Activated T-helper 17 cell treated with anti-CD3 and anti-CD28 coated beads, Interleukin-2, amount 50 U/mL, for 72 hours (primary cell): ENCODE data around the gene KIRREL3. TPM values are rescaled to one million over a fixed set of nuclear protein-coding genes. Genes with fewer than 3 reads are reported as not detected.
A peak's percentile ranks its signal among the peaks of the same experiment; 100 is the strongest.

ENCODE experiments used
- ATAC-seq: fragments of 150-1000 bp; cut with Tn5 transposase; replicated peaks from 2 replicates; pipeline ENCODE4 v1.10.0; 2021; ENCODE audit warnings: mild to moderate bottlenecking, moderate library complexity
- H3K27ac Mint-ChIP-seq: one replicate; pipeline ENCODE4 v1.8.0; 2022; ENCODE audit warnings: mixed read lengths
- H3K27me3 Mint-ChIP-seq: one replicate; pipeline ENCODE4 v1.8.0; 2022; ENCODE audit warnings: mixed read lengths
- H3K36me3 Mint-ChIP-seq: one replicate; pipeline ENCODE4 v1.8.0; 2022; ENCODE audit warnings: low read depth, mild to moderate bottlenecking, mixed read lengths
- H3K4me1 Mint-ChIP-seq: one replicate; pipeline ENCODE4 v1.8.0; 2022; ENCODE audit warnings: mixed read lengths
- H3K4me3 Mint-ChIP-seq: one replicate; pipeline ENCODE4 v1.8.0; 2022; ENCODE audit warnings: mild to moderate bottlenecking, mixed read lengths
- H3K9me3 Mint-ChIP-seq: one replicate; pipeline ENCODE4 v1.8.0; 2022; ENCODE audit warnings: mixed read lengths
- total RNA-seq, 2 donors: library from RNA; stranded (reverse); gene quantifications; one replicate each; pipeline ENCODE4 v1.2.3, GENCODE V29; 2022

Gene KIRREL3
- total RNA-seq, 2 donors from 2014 or later = not detected

DNA sequence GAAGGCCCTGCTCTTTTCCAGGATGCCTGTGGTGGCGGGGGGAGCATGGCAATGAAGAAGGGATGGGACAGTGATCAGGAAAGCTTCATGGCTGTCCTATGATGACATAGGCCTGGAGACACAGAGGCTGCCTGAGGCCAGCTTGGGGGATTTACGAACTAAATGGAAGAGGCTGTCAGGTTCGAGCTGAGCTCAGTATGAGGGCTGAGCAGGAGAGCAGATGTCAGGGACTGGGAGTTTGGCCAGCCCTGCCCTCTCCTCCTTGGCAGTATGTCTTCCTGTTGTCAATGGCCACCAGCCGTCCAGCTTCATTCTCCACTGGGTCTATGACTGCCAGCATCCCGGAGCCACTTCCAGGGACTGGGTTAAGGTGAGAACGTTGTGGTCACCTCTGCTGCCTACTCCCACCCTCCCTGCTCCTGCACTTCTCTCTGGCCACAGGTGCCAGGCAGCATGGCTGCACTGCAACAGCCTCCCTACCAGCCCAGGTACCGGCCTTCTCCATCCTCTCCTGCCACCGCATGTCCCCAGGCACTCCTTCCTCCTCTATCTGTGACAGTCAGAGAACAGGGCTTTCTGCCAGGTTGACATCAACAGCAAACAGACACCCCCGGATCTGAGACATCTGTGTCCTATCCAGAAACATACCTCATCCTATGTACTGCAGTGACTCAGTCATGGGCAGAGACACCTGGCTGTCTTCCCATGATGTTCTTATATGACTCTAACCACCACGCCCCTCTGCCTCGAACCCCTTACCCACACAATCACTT lies 75.1 kb downstream of the KIRREL3 start:
- Mint-ChIP-seq H3K4me1 (no peaks in the 10 kb centered on the region), H3K36me3 (no peaks in the 10 kb centered on the region), H3K9me3 (peaks cover 3% of the 10 kb centered on the region), H3K27ac (no peak overlapping the region), H3K4me3 (no peak overlapping the region), H3K27me3 (peaks cover 16% of the 10 kb centered on the region)
- no peak for ATAC-seq

DNA sequence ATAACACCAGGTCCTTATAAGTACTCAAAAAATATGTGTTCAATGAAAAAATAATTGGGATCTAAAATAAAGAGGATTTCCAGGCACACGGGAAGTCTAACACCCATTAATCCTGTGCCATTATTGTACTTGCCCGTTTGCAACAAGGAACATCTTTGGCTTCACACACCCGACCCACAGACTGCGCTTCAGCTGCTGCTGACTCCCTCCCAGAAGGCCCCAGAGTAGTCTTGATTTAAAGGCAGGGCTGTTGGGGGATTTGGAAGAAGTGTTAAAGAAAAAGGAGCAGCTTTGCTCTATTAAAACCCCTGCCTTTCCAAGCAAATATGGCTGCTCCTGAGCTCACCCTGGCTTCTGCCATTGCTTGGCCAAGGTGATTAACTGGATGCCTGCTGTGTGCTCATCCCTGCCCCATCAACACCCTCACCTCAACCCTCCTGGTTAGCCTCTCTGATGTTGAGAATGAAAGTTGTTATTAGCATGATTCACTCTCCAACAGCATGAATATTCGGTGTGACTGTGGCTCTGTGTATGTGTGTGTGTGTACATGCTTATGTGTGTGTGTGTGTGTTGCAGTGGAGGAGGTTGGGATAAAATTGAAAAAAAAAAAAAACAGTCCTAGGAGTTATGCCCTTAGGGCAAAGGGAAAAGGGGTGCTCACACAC lies 76.1 kb downstream of the KIRREL3 start:
- Mint-ChIP-seq H3K27ac (no peak overlapping the region), H3K27me3 (peaks cover 13% of the 10 kb centered on the region), H3K4me3 (no peak overlapping the region), H3K36me3 (no peaks in the 10 kb centered on the region), H3K4me1 (no peaks in the 10 kb centered on the region), H3K9me3 (peaks cover 3% of the 10 kb centered on the region)
- ATAC-seq = no peak

DNA sequence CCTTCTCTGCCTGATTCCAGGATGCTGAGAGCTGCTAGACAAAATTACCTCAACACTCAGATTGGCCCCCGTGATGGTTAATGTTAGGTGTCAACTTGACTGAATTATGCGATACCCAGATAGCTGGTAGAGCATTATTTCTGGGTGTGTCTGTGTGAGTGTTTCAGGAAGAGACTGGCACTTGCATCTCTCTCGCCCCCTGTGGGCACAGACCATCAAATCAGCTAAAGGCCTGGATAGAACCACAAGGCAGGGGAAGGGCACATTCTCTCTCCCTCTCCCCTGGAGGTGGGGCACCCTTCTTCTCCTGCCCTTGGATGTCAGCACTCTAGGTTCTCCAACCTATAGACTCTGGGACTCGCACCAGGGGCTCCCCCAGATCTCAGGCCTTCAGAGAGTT lies 79.7 kb downstream of the KIRREL3 start:
- H3K36me3 Mint-ChIP-seq = no peaks in the 10 kb centered on the region
- H3K4me3 Mint-ChIP-seq = no peak overlapping the region
- no peak overlapping the region for H3K27ac Mint-ChIP-seq

DNA sequence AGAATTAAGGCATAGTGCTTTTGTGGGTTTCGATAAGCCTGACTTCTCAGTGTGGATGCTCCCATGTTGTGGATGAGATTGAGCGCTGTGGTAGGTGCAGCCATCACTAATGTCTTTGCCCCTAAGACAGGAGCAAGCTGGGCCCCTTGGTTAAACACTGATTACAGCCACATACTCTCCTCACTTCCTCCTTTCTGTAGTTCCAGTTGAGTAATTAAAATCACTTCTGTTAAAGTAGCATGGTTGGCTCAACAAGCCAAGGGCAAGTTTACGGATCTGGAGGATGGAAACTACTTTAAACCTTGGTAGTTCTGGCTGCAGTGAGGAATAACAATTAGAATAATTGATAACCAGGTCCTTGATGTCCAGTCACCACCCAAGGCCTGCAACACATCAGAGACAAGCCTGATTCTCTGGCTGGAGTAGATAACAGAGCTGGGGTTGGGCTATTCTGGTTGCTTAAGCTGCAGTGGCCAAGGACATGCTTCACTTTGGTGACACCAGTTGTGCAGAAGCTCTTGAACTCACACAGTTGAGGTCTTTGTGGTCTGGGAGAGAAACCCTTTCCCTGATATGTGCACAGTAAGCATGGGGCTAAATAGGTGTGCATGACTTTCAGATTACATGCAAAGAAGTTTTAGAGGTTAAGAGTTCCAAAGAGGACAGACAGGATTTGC lies 81.3 kb downstream of the KIRREL3 start:
- ATAC-seq = no peak
- H3K9me3 Mint-ChIP-seq = peaks cover 3% of the 10 kb centered on the region
- H3K4me3 Mint-ChIP-seq = no peak overlapping the region
- H3K27me3 Mint-ChIP-seq = peaks cover 6% of the 10 kb centered on the region
- H3K36me3 Mint-ChIP-seq = no peaks in the 10 kb centered on the region
- H3K4me1 Mint-ChIP-seq = no peaks in the 10 kb centered on the region
- H3K27ac Mint-ChIP-seq = no peak overlapping the region

More for the DNA sequence above, 79.7 kb downstream of the KIRREL3 start:
- H3K27me3 Mint-ChIP-seq = peaks cover 9% of the 10 kb centered on the region
- no peak for ATAC-seq
- peaks cover 3% of the 10 kb centered on the region for H3K9me3 Mint-ChIP-seq
- H3K4me1 Mint-ChIP-seq = no peaks in the 10 kb centered on the region

GRCh38 chr11:126918556-126918955 lies 82.0 kb downstream of the KIRREL3 start:
- Mint-ChIP-seq H3K4me1 (no peaks in the 10 kb centered on the region), H3K36me3 (no peaks in the 10 kb centered on the region), H3K9me3 (no peaks in the 10 kb centered on the region), H3K27ac (no peak overlapping the region), H3K4me3 (no peak overlapping the region), H3K27me3 (no peaks in the 10 kb centered on the region)
- no peak for ATAC-seq

GRCh38 chr11:126917531-126918204 lies 82.9 kb downstream of the KIRREL3 start:
- H3K4me1 Mint-ChIP-seq = no peaks in the 10 kb centered on the region
- H3K4me3 Mint-ChIP-seq = no peak overlapping the region
- H3K27me3 Mint-ChIP-seq = no peaks in the 10 kb centered on the region
- H3K27ac Mint-ChIP-seq = peak overlapping the region; percentile 71
- H3K36me3 Mint-ChIP-seq = no peaks in the 10 kb centered on the region
- H3K9me3 Mint-ChIP-seq = no peaks in the 10 kb centered on the region
- ATAC-seq = peak; percentile 92

GRCh38 chr11:126915430-126915829 lies 85.1 kb downstream of the KIRREL3 start:
- H3K27me3 Mint-ChIP-seq = peaks cover 3% of the 10 kb centered on the region
- H3K27ac Mint-ChIP-seq = no peak overlapping the region
- no peak overlapping the region for H3K4me3 Mint-ChIP-seq
- ATAC-seq = no peak
- H3K36me3 Mint-ChIP-seq = no peaks in the 10 kb centered on the region
- no peaks in the 10 kb centered on the region for H3K4me1 Mint-ChIP-seq
- no peaks in the 10 kb centered on the region for H3K9me3 Mint-ChIP-seq

- Mint-ChIP-seq H3K36me3 (no peaks in the 10 kb centered on the region), H3K27ac (no peak overlapping the region), H3K27me3 (peaks cover 3% of the 10 kb centered on the region), H3K4me3 (no peak overlapping the region), H3K9me3 (no peaks in the 10 kb centered on the region), H3K4me1 (no peaks in the 10 kb centered on the region)
- no peak for ATAC-seq
Observed at GRCh38 chr11:126914941-126915340, 85.6 kb downstream of the KIRREL3 start.

DNA sequence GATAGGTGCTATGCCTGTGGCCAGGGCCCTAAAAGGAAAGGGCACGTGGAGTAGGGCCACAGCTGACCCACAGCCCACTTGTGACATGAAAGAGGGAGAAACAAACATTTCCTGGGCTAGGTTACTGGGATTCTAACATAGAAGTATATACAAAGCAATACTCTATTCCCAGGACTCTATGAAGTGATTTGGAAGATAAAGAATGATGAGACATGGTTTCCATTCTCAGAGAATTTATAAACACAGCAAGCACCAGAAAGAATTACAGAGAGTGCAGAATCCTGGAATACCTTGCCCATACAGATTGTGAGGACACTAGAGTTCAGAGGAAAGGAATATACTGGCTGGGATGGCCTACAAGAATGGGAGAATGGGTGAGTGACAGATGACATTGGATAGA lies 86.4 kb downstream of the KIRREL3 start:
- Mint-ChIP-seq H3K4me3 (no peak overlapping the region), H3K36me3 (no peaks in the 10 kb centered on the region), H3K4me1 (no peaks in the 10 kb centered on the region), H3K27me3 (peaks cover 3% of the 10 kb centered on the region), H3K27ac (no peak overlapping the region), H3K9me3 (no peaks in the 10 kb centered on the region)
- no peak for ATAC-seq

DNA sequence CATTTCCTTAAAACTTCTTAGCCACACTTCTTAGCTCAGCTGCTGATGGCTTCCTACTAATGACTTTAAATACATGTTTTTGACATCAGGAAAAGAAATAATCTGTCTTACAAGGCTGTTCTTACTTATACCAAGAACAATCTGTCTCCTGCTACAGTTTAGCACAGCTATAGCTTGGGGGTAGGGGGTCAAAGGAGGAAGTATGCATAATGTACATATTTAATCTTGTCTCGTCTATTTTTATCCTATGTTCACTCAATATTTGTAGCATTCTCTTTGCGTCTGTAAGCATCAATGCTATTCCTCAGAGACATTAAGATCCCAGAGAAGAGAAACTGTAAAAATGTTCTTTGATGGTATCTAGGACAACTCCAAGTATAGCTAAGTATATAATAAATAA lies 96.0 kb downstream of the KIRREL3 start:
- no peaks in the 10 kb centered on the region for H3K27me3 Mint-ChIP-seq
- H3K9me3 Mint-ChIP-seq = no peaks in the 10 kb centered on the region
- no peaks in the 10 kb centered on the region for H3K4me1 Mint-ChIP-seq
- ATAC-seq = no peak
- no peak overlapping the region for H3K4me3 Mint-ChIP-seq
- no peaks in the 10 kb centered on the region for H3K36me3 Mint-ChIP-seq
- no peak overlapping the region for H3K27ac Mint-ChIP-seq

GRCh38 chr11:126901783-126902182 lies 98.8 kb downstream of the KIRREL3 start:
- no peak overlapping the region for H3K4me3 Mint-ChIP-seq
- no peak overlapping the region for H3K27ac Mint-ChIP-seq
- no peaks in the 10 kb centered on the region for H3K9me3 Mint-ChIP-seq
- no peaks in the 10 kb centered on the region for H3K27me3 Mint-ChIP-seq
- no peaks in the 10 kb centered on the region for H3K4me1 Mint-ChIP-seq
- no peaks in the 10 kb centered on the region for H3K36me3 Mint-ChIP-seq
- ATAC-seq = no peak

DNA sequence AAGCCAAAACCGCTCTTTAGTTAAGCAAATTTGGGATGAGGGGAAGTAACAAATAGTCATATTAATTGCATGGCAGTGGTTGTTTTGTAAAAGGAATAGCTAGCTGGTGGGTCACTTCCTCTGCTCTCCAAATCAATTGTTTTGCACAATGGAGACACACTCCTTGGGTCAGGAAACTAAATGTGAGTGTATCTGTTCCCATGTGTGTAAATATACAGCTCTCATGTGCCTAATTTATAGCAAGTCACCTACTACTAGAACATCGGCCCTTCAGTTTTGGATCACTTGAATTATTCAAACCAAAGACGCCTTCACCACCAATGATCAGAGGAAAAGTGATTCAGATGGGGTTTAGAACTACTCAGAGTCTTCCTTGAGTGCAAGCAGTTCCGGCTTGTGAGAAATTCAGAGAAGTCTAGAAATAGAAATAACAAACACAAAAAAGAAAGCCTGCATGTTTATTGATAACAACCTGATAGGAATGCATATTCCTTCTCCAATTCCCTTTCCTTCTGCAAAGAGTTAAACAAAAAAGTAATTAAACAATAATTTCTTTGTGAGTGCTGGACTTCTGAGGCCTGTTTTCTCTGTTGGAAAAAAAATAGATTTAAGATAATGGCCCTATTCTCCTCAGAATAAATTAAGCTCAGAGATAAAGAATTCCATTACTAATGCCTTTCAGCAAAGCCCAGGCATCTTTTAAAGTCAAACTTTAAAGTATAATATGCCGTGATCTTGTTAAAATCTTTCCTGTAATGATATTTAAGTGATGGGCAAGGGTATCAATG lies 100.4 kb downstream of the KIRREL3 start:
- ATAC-seq = no peak
- H3K27me3 Mint-ChIP-seq = no peaks in the 10 kb centered on the region
- H3K4me3 Mint-ChIP-seq = no peak overlapping the region
- H3K36me3 Mint-ChIP-seq = no peaks in the 10 kb centered on the region
- no peaks in the 10 kb centered on the region for H3K4me1 Mint-ChIP-seq
- H3K27ac Mint-ChIP-seq = no peak overlapping the region
- H3K9me3 Mint-ChIP-seq = peaks cover 3% of the 10 kb centered on the region

- Mint-ChIP-seq H3K9me3 (peaks cover 9% of the 10 kb centered on the region), H3K27me3 (peaks cover 3% of the 10 kb centered on the region), H3K4me3 (no peak overlapping the region), H3K36me3 (no peaks in the 10 kb centered on the region), H3K4me1 (peaks cover 2% of the 10 kb centered on the region), H3K27ac (no peak overlapping the region)
- ATAC-seq = no peak
Observed at GRCh38 chr11:126898802-126899201, 101.8 kb downstream of the KIRREL3 start.

GRCh38 chr11:126897430-126897829 lies 103.1 kb downstream of the KIRREL3 start:
- Mint-ChIP-seq H3K27ac (no peak overlapping the region), H3K36me3 (no peaks in the 10 kb centered on the region), H3K4me3 (no peak overlapping the region), H3K27me3 (peaks cover 5% of the 10 kb centered on the region), H3K4me1 (peaks cover 5% of the 10 kb centered on the region), H3K9me3 (peaks cover 11% of the 10 kb centered on the region)
- no peak for ATAC-seq
